Mucosa of descending colon (tissue), 3 donors: ENCODE data around the gene SCMH1. TPM values are rescaled to one million over a fixed set of nuclear protein-coding genes. Genes with fewer than 3 reads are reported as not detected.

Experiments used
- ATAC-seq: fragments of 200-7000 bp; cut with Tn5 transposase; one replicate; pipeline ENCODE4 v1.9.1; 2020; ENCODE audit warnings: mild to moderate bottlenecking, moderate library complexity
- DNase-seq, 3 donors: peaks; one replicate each; pipeline ENCODE4 v3.0.0-alpha.2; 2020
- H3K36me3 ChIP-seq: fragments of 200-600 bp; one replicate; pipeline ENCODE4 v1.8.0; 2021; ENCODE audit warnings: low read depth, mild to moderate bottlenecking
- H3K4me1 ChIP-seq: fragments of 200-600 bp; one replicate; pipeline ENCODE4 v1.8.0; 2021; ENCODE audit warnings: low read depth, mild to moderate bottlenecking
- H3K4me3 ChIP-seq: fragments of 200-600 bp; one replicate; pipeline ENCODE4 v1.8.0; 2021; ENCODE audit warnings: mild to moderate bottlenecking
- H3K9me3 ChIP-seq: fragments of 200-600 bp; one replicate; pipeline ENCODE4 v1.8.0; 2021; ENCODE audit warnings: mild to moderate bottlenecking
- intact Hi-C, 2 donors: fragments of 100-400 bp; cut with DNase I in 1 of 2; cut with micrococcal nuclease in 1 of 2; formaldehyde crosslinking; loops; one replicate each; pipeline versions ENCODE4 v1.11.0 to v1.11.1; 2022; cut with DNase I, micrococcal nuclease
- total RNA-seq, 3 donors: library from RNA; stranded (reverse); fragmentation: NEBNext Ultra II Directional in 2 of 3; extraction: Animal tissue kit (Norgen Biotek cat#: 25700) in 2 of 3; gene quantifications; one replicate each; pipeline versions ENCODE4 v1.2.1 to v1.2.4, GENCODE V29; 2021 to 2023
- TF ChIP-seq, protein P1 (sequence below): fragments of 200-600 bp; IDR thresholded peaks from one replicate; pipeline ENCODE4 v1.8.0; 2022; ENCODE audit warnings: antibody characterized with exemption, mild to moderate bottlenecking
- donor health status: DM: no; HTN: no; CAD: no; lungs with moderate emphysema.
- donor health status: DM: no; HTN: no; CAD: no.
- donor health status: DM: no; HTN: yes; CAD: no.

Gene SCMH1
- total RNA-seq, 3 donors from 2014 or later = 25.1 to 66.9 (median 35.6) TPM

DNA sequence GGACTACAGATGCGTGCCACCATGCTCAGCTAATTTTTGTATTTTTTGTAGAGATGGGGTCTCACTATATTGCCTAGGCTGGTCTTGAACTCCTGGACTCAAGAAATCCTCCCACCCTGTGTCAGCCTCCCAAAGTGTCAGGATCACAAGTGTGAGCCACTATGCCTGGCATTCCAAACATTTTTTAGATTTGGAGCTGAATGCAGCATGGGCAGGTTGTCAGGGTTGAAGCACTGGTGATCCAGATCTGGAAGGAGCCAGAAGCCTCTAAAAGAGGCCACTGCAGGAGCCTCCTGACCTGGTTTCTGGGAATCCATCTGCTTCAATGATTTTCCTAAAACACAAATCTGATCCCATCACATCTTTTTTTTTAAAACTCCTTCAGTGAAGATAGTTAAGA, 264.4 kb downstream of the SCMH1 start:
- TF ChIP-seq, protein P1, sequence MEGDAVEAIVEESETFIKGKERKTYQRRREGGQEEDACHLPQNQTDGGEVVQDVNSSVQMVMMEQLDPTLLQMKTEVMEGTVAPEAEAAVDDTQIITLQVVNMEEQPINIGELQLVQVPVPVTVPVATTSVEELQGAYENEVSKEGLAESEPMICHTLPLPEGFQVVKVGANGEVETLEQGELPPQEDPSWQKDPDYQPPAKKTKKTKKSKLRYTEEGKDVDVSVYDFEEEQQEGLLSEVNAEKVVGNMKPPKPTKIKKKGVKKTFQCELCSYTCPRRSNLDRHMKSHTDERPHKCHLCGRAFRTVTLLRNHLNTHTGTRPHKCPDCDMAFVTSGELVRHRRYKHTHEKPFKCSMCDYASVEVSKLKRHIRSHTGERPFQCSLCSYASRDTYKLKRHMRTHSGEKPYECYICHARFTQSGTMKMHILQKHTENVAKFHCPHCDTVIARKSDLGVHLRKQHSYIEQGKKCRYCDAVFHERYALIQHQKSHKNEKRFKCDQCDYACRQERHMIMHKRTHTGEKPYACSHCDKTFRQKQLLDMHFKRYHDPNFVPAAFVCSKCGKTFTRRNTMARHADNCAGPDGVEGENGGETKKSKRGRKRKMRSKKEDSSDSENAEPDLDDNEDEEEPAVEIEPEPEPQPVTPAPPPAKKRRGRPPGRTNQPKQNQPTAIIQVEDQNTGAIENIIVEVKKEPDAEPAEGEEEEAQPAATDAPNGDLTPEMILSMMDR = no peak
- Histone ChIP-seq H3K36me3 (no peaks in the 10 kb centered on the region), H3K4me1 (no peaks in the 10 kb centered on the region), H3K4me3 (no peak overlapping the region), H3K9me3 (no peaks in the 10 kb centered on the region)
- DNase-seq (no peak), ATAC-seq (no peak)
- intact Hi-C loops = no loop called here

Other genes starting within 250 kb of the SCMH1 start
- under 1 TPM; 0.29 to 0.82 (median 0.41) TPM for gene SLFNL1, start 220.6 kb downstream of the SCMH1 start, total RNA-seq
- 1 to 10 TPM in 1 of 3 donors, under 1 TPM in 2; 0.65 to 2.0 (median 0.72) TPM for gene FOXO6, start 119.1 kb upstream of the SCMH1 start, total RNA-seq
- gene EDN2, start 242.4 kb upstream of the SCMH1 start, total RNA-seq = 1 to 10 TPM; 1.6 to 5.8 (median 2.0) TPM